ENCODE results near the gene CHD3. TPM values are rescaled to one million over a fixed set of nuclear protein-coding genes. Genes with fewer than 3 reads are reported as not detected.

CHD3 gene
- total and polyA plus RNA-seq, 2 of the 13 experiments (the other 11 are each of a cell fraction or from before 2014, with no cell fraction given), result 2.7 to 3.7 TPM

DNA sequence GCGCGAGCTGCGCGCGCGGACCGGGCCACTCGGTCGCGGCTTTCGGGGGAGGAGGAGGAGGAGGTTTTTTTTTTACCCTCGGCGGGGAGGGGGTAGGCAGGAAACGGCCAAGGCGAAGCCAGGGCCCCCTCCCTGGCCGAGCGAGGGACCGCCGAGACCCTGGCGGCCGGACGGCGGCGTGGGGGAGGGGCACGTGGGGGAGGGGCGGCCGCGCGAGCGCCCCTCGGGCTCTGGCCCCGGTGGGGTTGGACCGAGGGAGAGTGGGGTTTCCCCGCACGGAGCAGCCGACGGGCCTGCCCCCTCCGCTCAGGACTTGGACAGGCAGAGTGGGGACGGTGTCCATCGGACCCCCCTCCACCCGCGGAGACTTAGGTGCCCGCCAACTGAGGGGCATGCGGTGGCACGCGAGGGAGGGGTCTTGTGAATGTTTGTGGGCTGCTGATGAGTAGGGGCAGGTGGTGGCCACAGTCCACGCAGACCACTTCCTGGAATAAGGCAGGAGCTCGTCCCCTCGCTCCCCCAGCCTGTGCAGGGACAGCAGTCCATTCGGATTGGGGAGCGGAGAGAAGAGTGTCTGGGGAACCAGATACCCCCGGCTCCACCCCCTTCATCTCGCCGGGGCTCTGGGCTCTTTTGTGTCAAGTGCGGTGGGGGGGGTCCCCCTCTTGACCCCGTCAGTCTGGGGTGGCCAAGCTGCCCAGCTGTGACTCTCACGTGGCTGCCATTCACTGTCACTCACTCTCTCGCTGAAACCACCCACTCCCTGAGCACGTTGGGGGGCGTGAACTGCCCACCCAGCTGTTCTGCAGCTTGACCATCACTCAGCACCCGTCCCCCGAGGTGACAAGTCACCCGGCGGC, 3.0 kb upstream of the CHD3 start (continued):
- no peak for TF ChIP-seq ZNF136 (CRISPR knock-in tag; IDR thresholded peaks at IDR 0.05; ENCODE audit: low read depth)
- no peak for TF ChIP-seq MAF1 (CRISPR knock-in tag; IDR thresholded peaks at IDR 0.05; ENCODE audit: borderline replicate concordance)
- no peak for TF ChIP-seq TBX3 (IDR thresholded peaks at IDR 0.05; ENCODE audit: borderline replicate concordance)
- TF ChIP-seq, protein P1, sequence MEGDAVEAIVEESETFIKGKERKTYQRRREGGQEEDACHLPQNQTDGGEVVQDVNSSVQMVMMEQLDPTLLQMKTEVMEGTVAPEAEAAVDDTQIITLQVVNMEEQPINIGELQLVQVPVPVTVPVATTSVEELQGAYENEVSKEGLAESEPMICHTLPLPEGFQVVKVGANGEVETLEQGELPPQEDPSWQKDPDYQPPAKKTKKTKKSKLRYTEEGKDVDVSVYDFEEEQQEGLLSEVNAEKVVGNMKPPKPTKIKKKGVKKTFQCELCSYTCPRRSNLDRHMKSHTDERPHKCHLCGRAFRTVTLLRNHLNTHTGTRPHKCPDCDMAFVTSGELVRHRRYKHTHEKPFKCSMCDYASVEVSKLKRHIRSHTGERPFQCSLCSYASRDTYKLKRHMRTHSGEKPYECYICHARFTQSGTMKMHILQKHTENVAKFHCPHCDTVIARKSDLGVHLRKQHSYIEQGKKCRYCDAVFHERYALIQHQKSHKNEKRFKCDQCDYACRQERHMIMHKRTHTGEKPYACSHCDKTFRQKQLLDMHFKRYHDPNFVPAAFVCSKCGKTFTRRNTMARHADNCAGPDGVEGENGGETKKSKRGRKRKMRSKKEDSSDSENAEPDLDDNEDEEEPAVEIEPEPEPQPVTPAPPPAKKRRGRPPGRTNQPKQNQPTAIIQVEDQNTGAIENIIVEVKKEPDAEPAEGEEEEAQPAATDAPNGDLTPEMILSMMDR (CRISPR knock-in tag; IDR thresholded peaks at IDR 0.05), result peak; percentile 7; the same call in 1 of the 2 replicates
- no peak for TF ChIP-seq NCOA2 (CRISPR knock-in tag; IDR thresholded peaks at IDR 0.05)
- 0 out of 2 replicates have a peak, but pooled peaks have one; percentile 30 for TF ChIP-seq ZFY (CRISPR knock-in tag; IDR thresholded peaks at IDR 0.05)
- TF ChIP-seq ZNF207 (IDR thresholded peaks at IDR 0.05; ENCODE audit: borderline replicate concordance), result no peak
- no peak for TF ChIP-seq ARNT2 (CRISPR knock-in tag; IDR thresholded peaks at IDR 0.05; ENCODE audit: low read depth)
- no peak for TF ChIP-seq ZNF572 (CRISPR knock-in tag; IDR thresholded peaks at IDR 0.05)
- TF ChIP-seq PRPF4 (IDR thresholded peaks at IDR 0.05; ENCODE audit: low read depth, low read length, poor library complexity, severe bottlenecking), result peak; percentile 87
- no peak for TF ChIP-seq TGIF2 (CRISPR knock-in tag; IDR thresholded peaks at IDR 0.05)
- TF ChIP-seq, protein P2, sequence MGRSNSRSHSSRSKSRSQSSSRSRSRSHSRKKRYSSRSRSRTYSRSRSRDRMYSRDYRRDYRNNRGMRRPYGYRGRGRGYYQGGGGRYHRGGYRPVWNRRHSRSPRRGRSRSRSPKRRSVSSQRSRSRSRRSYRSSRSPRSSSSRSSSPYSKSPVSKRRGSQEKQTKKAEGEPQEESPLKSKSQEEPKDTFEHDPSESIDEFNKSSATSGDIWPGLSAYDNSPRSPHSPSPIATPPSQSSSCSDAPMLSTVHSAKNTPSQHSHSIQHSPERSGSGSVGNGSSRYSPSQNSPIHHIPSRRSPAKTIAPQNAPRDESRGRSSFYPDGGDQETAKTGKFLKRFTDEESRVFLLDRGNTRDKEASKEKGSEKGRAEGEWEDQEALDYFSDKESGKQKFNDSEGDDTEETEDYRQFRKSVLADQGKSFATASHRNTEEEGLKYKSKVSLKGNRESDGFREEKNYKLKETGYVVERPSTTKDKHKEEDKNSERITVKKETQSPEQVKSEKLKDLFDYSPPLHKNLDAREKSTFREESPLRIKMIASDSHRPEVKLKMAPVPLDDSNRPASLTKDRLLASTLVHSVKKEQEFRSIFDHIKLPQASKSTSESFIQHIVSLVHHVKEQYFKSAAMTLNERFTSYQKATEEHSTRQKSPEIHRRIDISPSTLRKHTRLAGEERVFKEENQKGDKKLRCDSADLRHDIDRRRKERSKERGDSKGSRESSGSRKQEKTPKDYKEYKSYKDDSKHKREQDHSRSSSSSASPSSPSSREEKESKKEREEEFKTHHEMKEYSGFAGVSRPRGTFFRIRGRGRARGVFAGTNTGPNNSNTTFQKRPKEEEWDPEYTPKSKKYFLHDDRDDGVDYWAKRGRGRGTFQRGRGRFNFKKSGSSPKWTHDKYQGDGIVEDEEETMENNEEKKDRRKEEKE (IDR thresholded peaks at IDR 0.05), result no peak
- no peak for TF ChIP-seq MED8 (CRISPR knock-in tag; IDR thresholded peaks at IDR 0.05; ENCODE audit: insufficient replicate concordance)
- 0 out of 2 replicates have a peak, but pooled peaks have one; percentile 45 for TF ChIP-seq BRD4 (CRISPR knock-in tag; IDR thresholded peaks at IDR 0.05)
- TF ChIP-seq FOXA3 (CRISPR knock-in tag; IDR thresholded peaks at IDR 0.05), result no peak
- no peak for TF ChIP-seq ZNF256 (CRISPR knock-in tag; conservative IDR thresholded peaks at IDR 0.05)
- TF ChIP-seq ZNF34 (CRISPR knock-in tag; IDR thresholded peaks at IDR 0.05; ENCODE audit: borderline replicate concordance), result no peak
- TF ChIP-seq ZNF605 (CRISPR knock-in tag; IDR thresholded peaks at IDR 0.05), result no peak
- TF ChIP-seq YEATS4 (CRISPR knock-in tag; IDR thresholded peaks at IDR 0.05; ENCODE audit: borderline replicate concordance), result peak; percentile 39; the same call in 1 of the 2 replicates
- TF ChIP-seq IKZF1 (IDR thresholded peaks at IDR 0.05), result no peak
